VCaP (cell line): Measurements from ENCODE around the gene LCN10.

Experiments used
- H3K27ac ChIP-seq: fragments of 450-650 bp; 2 replicates; pipeline ENCODE4 v1.5.1; 2017
- TF ChIP-seq, protein P1 (sequence below): fragments of 450-650 bp; conservative IDR thresholded peaks from 2 replicates; pipeline ENCODE4 v1.5.1; 2017; ENCODE audit warnings: mild to moderate bottlenecking, moderate library complexity

The LCN10 gene

DNA sequence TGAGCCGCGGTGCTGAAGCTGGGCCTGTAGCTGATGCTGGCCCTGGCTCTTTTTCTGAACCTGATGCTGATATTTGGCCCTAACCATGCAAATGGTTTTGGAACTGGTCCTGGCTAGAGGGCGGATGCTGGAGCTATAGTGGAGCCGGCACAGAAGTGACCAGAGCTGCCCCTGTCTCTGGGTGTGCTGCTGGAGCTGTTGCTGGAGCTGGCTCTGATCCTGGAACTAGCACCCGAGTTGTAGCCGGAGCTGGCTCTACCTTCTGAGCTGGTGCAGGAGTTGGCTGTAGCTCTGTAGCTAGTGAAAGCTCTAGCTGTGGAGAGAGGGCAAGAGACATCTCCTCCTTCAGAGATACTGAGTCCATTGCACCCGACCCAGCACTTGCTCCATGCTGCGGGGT lies 12.8 kb downstream of the LCN10 start:
- H3K27ac ChIP-seq: peak overlapping the region; percentile 92; the same call in 1 of the 2 replicates
- TF ChIP-seq, protein P1, sequence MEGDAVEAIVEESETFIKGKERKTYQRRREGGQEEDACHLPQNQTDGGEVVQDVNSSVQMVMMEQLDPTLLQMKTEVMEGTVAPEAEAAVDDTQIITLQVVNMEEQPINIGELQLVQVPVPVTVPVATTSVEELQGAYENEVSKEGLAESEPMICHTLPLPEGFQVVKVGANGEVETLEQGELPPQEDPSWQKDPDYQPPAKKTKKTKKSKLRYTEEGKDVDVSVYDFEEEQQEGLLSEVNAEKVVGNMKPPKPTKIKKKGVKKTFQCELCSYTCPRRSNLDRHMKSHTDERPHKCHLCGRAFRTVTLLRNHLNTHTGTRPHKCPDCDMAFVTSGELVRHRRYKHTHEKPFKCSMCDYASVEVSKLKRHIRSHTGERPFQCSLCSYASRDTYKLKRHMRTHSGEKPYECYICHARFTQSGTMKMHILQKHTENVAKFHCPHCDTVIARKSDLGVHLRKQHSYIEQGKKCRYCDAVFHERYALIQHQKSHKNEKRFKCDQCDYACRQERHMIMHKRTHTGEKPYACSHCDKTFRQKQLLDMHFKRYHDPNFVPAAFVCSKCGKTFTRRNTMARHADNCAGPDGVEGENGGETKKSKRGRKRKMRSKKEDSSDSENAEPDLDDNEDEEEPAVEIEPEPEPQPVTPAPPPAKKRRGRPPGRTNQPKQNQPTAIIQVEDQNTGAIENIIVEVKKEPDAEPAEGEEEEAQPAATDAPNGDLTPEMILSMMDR: no peak

DNA sequence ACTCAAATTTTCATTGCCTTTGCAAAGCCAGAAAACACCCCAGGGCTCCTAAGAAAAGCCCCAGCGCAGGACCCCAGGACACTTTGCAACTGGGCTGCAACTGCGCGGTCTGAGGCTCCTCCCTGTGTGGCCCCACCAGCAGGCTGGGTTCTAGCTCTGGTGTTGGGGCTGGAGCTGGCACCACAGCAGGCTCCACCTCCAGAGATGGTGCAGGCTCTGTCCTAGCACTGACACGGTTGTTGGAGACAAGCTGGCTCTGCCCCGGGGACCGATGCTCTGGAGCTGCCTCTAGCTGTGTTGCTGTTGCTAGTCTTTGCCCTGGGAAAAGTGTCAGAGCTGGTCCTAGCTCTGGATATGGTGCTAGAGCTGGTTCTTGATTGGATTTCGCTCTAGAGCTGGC lies 13.6 kb downstream of the LCN10 start:
- TF ChIP-seq, protein P1: no peak
- H3K27ac ChIP-seq: peak overlapping the region; percentile 92

DNA sequence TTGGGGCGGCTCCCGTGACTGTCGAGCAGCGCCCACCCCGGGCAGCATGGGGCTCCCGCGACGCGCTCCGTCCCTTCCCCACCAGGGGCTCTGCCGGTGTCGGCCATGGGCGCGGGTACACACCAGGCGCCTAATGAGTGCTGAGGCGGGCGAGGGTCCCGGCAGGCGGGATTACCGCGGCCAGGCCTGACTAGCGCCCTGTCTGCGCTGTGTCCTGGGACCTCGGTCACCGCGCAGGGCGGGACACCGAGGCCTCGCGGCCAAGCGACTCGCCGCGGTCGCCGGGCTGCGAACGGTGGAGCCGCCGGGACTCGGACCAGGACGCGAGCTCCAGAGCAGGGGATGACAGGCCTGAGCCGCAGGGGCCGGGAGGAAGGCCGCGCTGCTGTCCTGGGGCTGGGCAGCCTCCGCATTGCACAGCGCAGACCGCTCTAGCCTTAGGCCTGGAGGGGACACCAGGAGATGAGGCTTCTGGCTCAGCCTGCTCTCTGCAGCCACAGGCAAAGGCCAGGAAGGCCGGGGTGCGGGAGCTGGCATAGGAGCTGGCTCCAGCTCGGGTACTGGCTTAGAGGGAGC lies 14.1 kb downstream of the LCN10 start:
- peak overlapping the region; percentile 92 for H3K27ac ChIP-seq
- TF ChIP-seq, protein P1: no peak

DNA sequence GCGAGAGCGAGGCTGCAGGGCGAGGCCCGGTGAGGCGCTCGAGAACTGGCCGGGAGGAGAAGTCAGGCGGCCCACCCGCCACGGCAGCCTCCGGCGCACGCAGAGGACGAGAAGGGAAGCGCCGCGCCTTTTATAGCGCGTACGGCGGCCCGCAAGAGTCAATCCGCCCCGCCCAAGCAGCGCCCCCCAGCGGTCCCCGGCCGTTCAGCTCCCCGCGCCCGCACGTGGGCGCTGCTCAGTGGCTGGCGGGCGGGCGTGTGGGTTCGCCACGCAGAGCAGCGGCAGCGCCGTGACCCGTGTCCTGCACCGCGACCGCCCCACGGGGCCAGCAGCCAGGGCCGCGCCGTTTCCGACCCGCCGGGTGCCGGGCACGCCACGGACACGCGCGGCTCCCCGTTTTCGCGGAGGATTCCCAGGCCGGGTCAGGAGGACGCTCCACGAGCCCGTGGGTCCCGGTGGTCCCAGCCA lies 14.6 kb downstream of the LCN10 start:
- peak overlapping the region; percentile 92 for H3K27ac ChIP-seq
- TF ChIP-seq, protein P1: peak; percentile 97

DNA sequence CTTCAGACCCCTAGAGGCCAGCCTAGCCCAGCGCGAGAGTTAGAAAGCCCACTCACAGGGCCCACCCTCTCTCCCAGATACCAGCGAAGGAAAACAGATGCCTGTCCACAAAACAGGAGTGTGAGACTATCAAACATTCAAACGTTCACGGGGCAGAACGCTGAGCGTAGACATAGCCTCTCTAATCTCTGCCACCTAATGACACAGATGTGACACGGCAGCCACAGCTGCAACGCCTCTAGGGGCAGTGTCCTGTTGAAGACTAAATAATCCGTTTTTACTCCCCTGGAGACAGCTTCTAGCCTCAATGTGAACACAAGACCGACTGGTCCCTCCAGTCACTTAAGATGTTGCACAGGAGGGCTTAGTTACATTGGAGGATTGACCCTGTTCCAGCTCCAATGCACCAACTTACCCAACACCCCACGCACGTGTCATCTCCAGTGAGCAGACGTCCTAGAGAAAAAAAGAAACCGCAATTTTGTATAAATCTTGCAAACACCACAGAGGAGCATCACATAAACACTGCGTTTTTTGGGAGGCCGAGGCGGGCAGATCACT lies 16.0 kb downstream of the LCN10 start:
- TF ChIP-seq, protein P1: peak; percentile 80
- peak overlapping the region; percentile 92 for H3K27ac ChIP-seq

DNA sequence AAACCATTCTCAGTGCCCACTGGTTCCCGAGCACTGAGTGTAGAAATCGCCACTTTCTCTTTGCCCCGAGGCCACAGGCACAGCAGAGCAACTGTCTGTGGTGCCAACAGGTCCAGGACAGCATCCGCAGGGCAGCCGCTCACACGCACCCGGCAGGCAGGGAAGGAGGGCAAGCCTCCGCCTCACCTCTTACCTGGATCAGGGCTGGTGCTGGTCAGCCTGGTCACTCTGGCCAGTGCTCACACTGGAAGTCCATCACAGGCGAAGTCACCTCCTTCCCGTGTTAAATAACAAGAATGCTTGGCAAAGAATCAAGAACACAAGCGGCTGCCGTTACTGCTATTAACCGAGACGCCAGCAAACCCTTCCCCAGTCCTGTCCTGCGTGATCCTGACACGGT lies 16.6 kb downstream of the LCN10 start:
- TF ChIP-seq, protein P1: no peak
- H3K27ac ChIP-seq: peak overlapping the region; percentile 92

DNA sequence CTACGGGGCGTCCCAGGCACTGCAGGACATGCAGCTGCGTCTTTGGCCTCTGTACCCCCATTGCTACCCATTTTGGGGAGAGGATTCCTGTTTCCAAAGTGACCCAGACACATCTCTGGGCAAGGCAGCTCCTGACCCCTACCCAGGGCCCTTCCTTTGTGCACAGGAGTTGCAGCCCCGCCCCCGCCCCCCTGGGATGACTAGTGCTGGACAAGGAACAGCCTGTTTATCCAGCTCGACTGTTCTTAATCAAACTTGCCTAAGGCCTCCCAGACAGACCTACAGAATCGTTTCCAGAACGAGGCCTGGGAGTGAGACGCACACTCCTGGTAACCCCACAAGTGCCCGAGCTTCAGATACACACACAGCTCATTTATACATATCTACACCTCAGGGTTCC lies 17.1 kb downstream of the LCN10 start:
- TF ChIP-seq, protein P1: no peak
- H3K27ac ChIP-seq: peak overlapping the region; percentile 92
